SK-N-MC (cell line): ENCODE results near the gene DNAJC16.
A peak's percentile ranks its signal among the peaks of the same experiment; 100 is the strongest.

ENCODE experiments used
- EZH2 ChIP-seq: fragments of 200-600 bp; sonication (generic); IDR thresholded peaks from one replicate; pipeline ENCODE4 v1.6.1; 2017; ENCODE audit warnings: antibody characterized with exemption
- FOXP2 ChIP-seq: optimal IDR thresholded peaks from 2 replicates; pipeline ENCODE3; 2011; ENCODE audit warnings: mild to moderate bottlenecking, moderate library complexity; ENCODE audit not compliant: insufficient read depth; ENCODE audit errors: extremely low read length, control extremely low read depth
- POLR2AphosphoS5 ChIP-seq: IDR thresholded peaks from 2 replicates; pipeline ENCODE4 v1.6.1; 2012; ENCODE audit warnings: mild to moderate bottlenecking, low read depth, low read length, borderline replicate concordance

GRCh38 chr1:15616373-15617172, 89.9 kb downstream of the DNAJC16 start:
- peak; percentile 73 for TF ChIP-seq POLR2AphosphoS5
- TF ChIP-seq EZH2: no peak
- no peak for TF ChIP-seq FOXP2
